Nephron progenitor cell (in vitro differentiated cells): Measurements from ENCODE around the gene RAB40C.

Experiments
- DNase-seq: peaks from one replicate; pipeline ENCODE4 v3.0.0; 2021
- H3K27ac Mint-ChIP-seq: 2 replicates; pipeline ENCODE4 v1.8.0; 2021; ENCODE audit warnings: mild to moderate bottlenecking, moderate library complexity, mixed read lengths
- H3K27me3 Mint-ChIP-seq: 2 replicates; pipeline ENCODE4 v1.8.0; 2021; ENCODE audit warnings: mild to moderate bottlenecking, low read depth, mixed read lengths; ENCODE audit not compliant: poor library complexity
- H3K36me3 Mint-ChIP-seq: 2 replicates; pipeline ENCODE4 v1.8.0; 2021; ENCODE audit warnings: low read depth, mixed read lengths
- H3K4me1 Mint-ChIP-seq: 2 replicates; pipeline ENCODE4 v1.8.0; 2021; ENCODE audit warnings: mixed read lengths
- H3K4me3 Mint-ChIP-seq: 2 replicates; pipeline ENCODE4 v1.8.0; 2021; ENCODE audit warnings: mild to moderate bottlenecking, moderate library complexity, mixed read lengths
- H3K9me3 Mint-ChIP-seq: 2 replicates; pipeline ENCODE4 v1.8.0; 2021; ENCODE audit warnings: mild to moderate bottlenecking, moderate library complexity, mixed read lengths
- TF ChIP-seq, protein P1 (sequence below): fragments of 200-600 bp; sonication (generic); IDR thresholded peaks from 2 replicates; pipeline ENCODE4 v1.5.0; 2021; ENCODE audit warnings: antibody characterized with exemption

Gene RAB40C

DNA sequence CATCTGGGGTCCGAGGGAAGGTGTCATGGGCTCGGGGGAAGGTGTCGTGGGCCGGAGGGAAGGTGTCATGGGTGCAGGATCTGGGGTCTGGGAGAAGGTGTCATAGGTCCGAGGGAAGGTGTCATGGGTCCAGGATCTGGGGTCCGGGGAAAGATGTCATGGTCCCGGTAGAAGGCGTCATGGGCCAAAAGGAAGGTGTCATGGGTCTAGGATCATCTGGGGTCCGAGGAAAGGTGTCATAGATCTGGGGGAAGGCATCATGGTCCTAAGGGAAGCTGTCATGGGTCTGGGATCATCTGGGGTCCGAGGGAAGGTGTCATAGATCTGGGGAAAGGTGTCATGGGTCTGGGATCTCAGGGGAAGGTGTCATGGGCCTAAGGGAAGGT lies 942 bp downstream of the RAB40C start:
- no peak for DNase-seq
- peaks cover 7% of the 10 kb centered on the region for H3K36me3 Mint-ChIP-seq
- H3K4me1 Mint-ChIP-seq: peaks cover 65% of the 10 kb centered on the region
- H3K9me3 Mint-ChIP-seq: no peaks in the 10 kb centered on the region
- H3K27ac Mint-ChIP-seq: no peak overlapping the region
- peak overlapping the region; percentile 91 for H3K4me3 Mint-ChIP-seq
- peaks cover 6% of the 10 kb centered on the region for H3K27me3 Mint-ChIP-seq
- TF ChIP-seq, protein P1, sequence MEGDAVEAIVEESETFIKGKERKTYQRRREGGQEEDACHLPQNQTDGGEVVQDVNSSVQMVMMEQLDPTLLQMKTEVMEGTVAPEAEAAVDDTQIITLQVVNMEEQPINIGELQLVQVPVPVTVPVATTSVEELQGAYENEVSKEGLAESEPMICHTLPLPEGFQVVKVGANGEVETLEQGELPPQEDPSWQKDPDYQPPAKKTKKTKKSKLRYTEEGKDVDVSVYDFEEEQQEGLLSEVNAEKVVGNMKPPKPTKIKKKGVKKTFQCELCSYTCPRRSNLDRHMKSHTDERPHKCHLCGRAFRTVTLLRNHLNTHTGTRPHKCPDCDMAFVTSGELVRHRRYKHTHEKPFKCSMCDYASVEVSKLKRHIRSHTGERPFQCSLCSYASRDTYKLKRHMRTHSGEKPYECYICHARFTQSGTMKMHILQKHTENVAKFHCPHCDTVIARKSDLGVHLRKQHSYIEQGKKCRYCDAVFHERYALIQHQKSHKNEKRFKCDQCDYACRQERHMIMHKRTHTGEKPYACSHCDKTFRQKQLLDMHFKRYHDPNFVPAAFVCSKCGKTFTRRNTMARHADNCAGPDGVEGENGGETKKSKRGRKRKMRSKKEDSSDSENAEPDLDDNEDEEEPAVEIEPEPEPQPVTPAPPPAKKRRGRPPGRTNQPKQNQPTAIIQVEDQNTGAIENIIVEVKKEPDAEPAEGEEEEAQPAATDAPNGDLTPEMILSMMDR: no peak

DNA sequence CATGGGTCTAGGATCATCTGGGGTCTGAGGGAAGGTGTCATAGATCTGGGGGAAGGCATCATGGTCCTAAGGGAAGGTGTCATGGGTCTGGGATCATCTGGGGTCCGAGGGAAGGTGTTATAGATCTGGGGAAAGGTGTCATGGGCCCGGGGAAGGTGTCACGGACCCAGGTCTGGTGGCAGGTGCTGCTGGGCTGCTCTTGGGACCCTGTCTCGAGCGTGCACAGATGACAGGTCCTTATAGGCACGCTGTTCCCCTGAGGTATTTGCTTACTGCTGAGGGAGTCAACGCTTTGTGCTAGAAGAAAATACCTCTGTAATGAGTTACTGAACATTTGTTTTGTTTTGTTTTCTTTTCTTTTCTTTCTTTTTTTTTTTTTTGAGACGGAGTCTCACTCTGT lies 1.4 kb downstream of the RAB40C start:
- TF ChIP-seq, protein P1: no peak
- Mint-ChIP-seq H3K27ac (no peak overlapping the region), H3K27me3 (peaks cover 3% of the 10 kb centered on the region), H3K4me1 (peaks cover 63% of the 10 kb centered on the region), H3K36me3 (peaks cover 12% of the 10 kb centered on the region), H3K9me3 (no peaks in the 10 kb centered on the region), H3K4me3 (peak overlapping the region; percentile 91)
- DNase-seq: no peak

DNA sequence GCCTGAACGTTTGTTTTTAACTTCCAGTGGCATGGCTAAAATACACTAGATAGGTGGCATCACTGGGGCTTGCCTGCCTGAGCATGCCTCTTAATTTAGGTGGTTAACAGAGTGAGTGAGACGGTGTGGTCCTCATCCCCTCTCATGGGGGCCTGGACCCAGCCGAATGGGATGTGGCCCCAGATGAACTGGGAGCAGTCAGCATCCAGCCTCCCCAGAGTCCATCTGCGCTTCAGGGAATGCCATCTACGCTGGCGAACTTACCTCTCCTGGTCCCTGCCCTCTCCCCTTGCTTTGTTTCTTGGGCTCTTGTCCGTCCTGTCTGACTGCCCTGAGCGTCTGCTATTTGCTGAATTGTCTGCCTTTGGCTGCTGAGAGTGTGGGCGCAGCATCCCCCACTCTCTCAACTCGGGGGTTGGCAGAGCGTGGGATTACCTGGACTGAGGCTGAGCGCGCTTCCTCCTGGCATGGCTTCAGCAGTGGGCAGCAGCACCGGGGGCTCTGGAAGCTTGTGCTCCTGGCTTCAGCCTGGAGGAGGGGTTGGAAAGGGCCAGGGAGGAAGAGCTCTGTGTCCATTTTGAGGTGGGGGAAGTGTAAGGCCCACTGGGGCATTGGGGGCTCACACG lies 2.1 kb downstream of the RAB40C start:
- Mint-ChIP-seq H3K4me1 (peaks cover 67% of the 10 kb centered on the region), H3K36me3 (peaks cover 19% of the 10 kb centered on the region), H3K27ac (no peak overlapping the region), H3K4me3 (peak overlapping the region; percentile 91), H3K9me3 (no peaks in the 10 kb centered on the region), H3K27me3 (peaks cover 3% of the 10 kb centered on the region)
- TF ChIP-seq, protein P1: no peak
- no peak for DNase-seq

GRCh38 chr16:592518-593306 lies 2.8 kb downstream of the RAB40C start:
- TF ChIP-seq, protein P1: no peak
- no peak overlapping the region for H3K27ac Mint-ChIP-seq
- H3K27me3 Mint-ChIP-seq: peaks cover 3% of the 10 kb centered on the region
- peaks cover 60% of the 10 kb centered on the region for H3K4me1 Mint-ChIP-seq
- peaks cover 22% of the 10 kb centered on the region for H3K36me3 Mint-ChIP-seq
- DNase-seq: no peak
- H3K9me3 Mint-ChIP-seq: no peaks in the 10 kb centered on the region
- peak overlapping the region; percentile 91 for H3K4me3 Mint-ChIP-seq

- peaks cover 23% of the 10 kb centered on the region for H3K36me3 Mint-ChIP-seq
- H3K27ac Mint-ChIP-seq: no peak overlapping the region
- peaks cover 3% of the 10 kb centered on the region for H3K27me3 Mint-ChIP-seq
- DNase-seq: no peak
- H3K4me1 Mint-ChIP-seq: peaks cover 53% of the 10 kb centered on the region
- peak overlapping the region; percentile 47 for H3K4me3 Mint-ChIP-seq
- TF ChIP-seq, protein P1: no peak
- H3K9me3 Mint-ChIP-seq: no peaks in the 10 kb centered on the region
These were observed 3.5 kb downstream of the RAB40C start for GRCh38 chr16:593406-593805.

GRCh38 chr16:593807-594206 lies 3.9 kb downstream of the RAB40C start:
- Mint-ChIP-seq H3K4me1 (peaks cover 52% of the 10 kb centered on the region), H3K27me3 (peaks cover 3% of the 10 kb centered on the region), H3K36me3 (peaks cover 27% of the 10 kb centered on the region), H3K9me3 (no peaks in the 10 kb centered on the region), H3K4me3 (peak overlapping the region; percentile 47), H3K27ac (no peak overlapping the region)
- no peak for DNase-seq
- TF ChIP-seq, protein P1: no peak
